A673 (cell line): ENCODE results near the gene THOC2.

ENCODE experiments used
- CTCF ChIP-seq: fragments of 300-800, 200-600 bp; sonication (generic); conservative IDR thresholded peaks from 2 replicates; pipeline ENCODE4 v1.5.1; 2017; ENCODE audit warnings: low read depth, mild to moderate bottlenecking, antibody characterized with exemption, low read length, moderate library complexity, mixed read lengths
- EZH2 ChIP-seq: fragments of 200-600 bp; sonication (generic); IDR thresholded peaks from 2 replicates; pipeline ENCODE4 v1.6.1; 2017; ENCODE audit warnings: borderline replicate concordance, low read depth, mild to moderate bottlenecking, mixed read lengths, antibody characterized with exemption, low read length; ENCODE audit not compliant: poor library complexity, severe bottlenecking

GRCh38 chrX:123570011-123570590 is 162.8 kb downstream of the THOC2 start:
- TF ChIP-seq CTCF (no peak), EZH2 (no peak)
